HG02642 (cell line): ENCODE data around the gene BRAF.
A peak's percentile ranks its signal among the peaks of the same experiment; 100 is the strongest.
"Not testable (repeated sequence)": the region's sequence is repeated elsewhere in the genome, so short reads cannot be mapped to it uniquely, and the experiment has no call there.

Experiments
- ATAC-seq: cut with Tn5 transposase; IDR thresholded peaks from one replicate; pipeline ENCODE4 v1.9.1; 2021; ENCODE audit warnings: mild to moderate bottlenecking; ENCODE audit not compliant: unreplicated experiment, poor library complexity

BRAF gene

GRCh38 chr7:140689199-140690152 is 235.3 kb downstream of the BRAF start:
- ATAC-seq, result no peak

GRCh38 chr7:140688341-140688740 is 236.4 kb downstream of the BRAF start:
- ATAC-seq, result no peak

DNA sequence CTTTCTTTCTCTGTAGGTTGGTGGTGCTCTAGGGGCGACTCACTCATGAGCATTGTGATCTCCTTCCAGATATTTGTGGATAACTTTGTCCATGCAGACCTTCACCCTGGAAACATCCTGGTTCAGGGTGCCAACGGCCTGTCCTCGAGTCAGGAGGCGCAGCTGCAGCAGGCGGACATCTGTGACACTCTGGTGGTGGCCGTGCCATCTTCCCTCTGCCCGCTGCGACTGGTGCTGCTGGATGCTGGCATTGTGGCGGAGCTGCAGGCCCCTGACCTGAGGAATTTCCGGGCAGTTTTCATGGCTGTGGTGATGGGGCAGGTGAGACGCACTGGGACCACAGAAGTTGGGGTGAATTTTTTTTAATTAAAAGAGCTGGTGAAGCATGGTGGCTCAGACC is 237.8 kb downstream of the BRAF start:
- no peak for ATAC-seq

DNA sequence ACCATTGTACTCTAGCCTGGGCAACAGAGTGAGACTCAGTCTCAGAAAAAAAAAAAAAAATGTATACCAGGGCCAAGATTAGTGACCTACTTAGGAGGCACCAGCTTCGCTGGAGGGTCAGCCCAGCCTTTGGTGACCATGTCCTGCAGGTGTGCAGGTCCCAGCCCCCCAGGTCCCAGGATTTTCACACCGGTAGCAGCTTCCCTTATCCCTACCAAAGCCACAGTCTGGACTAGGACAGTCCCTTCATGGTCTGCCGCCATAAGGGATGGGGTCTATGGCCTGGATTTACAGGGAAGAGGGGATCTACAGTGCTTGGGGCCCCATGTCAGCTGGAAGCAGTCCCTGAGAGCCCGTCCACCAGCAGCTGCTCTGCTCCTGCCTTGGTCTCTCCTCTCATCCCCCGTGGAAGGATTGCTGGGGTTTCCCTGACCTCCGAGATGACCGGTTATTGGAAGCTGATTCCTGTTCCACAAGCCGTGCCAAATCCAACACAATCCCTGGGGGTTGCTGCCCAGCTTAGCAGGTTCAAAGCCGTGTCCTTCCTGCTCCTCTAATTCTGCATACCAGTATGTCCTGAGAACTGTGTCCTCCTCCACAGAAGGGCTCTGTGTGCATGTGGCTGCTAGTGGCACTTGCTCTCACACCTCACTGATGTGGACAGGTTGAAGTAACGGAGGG is 239.2 kb downstream of the BRAF start:
- no peak for ATAC-seq

DNA sequence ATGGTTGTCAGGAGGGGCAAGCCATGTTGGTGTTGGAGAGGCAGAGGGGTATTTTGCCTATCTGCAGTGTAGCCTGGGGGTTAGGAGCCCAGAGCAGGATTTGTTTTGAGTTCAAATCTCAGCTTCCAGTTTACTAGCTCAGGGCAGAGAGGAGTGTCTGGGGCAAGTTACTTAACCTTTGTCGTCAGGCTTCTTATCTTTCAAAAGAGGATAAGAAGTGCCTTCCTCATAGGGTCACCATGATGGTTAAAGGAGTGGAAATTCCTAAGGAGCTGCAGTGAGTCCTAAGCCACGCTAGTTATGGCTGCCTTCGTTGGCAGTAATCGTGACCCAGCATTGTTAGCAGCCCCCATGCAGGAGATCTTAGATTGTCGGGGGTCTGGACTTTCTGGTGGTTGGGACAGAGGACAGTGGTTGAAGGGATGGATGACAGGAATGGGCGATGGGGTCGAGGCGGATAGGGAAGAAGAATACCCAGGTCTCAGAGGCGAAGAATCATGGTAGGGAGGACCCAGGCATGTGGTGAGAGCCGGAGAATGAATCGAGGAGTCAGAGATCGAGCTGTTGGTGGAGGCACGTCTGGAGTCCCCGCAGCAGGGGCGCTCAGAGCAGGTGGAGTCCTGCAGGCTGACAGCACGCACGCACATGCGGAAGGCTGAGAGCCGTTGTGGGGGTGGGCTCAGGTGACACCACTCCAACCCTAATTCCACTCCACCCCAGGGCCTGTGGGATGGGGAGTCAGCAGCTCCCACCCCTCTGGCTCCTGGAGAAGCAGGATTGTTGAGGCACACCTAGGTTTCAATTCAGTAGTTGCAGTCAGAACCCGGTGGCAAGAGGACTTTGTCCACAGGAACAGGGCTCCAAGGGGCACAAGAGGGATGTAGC is 240.4 kb downstream of the BRAF start:
- no peak for ATAC-seq

GRCh38 chr7:140683657-140684056 is 241.1 kb downstream of the BRAF start:
- ATAC-seq, result no peak

DNA sequence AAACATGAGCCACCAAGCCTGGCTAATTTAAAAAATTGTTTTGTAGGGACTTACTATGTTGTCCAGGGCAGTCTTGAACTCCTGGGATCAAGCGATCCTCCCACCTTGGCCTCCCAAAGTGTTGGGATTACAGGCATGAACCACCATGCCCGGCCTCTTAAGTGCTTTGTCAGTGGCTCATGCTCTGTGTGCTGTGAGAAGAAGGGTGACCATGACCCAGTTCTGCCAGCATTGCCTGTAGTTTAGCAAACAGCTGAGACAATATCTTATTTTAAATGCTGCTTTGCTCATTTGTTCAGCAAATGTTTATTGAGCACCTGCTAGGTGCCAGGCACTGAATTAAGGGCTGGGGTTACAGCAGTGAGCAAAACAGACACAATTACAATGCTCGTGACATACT is 243.0 kb downstream of the BRAF start:
- ATAC-seq, result no peak

DNA sequence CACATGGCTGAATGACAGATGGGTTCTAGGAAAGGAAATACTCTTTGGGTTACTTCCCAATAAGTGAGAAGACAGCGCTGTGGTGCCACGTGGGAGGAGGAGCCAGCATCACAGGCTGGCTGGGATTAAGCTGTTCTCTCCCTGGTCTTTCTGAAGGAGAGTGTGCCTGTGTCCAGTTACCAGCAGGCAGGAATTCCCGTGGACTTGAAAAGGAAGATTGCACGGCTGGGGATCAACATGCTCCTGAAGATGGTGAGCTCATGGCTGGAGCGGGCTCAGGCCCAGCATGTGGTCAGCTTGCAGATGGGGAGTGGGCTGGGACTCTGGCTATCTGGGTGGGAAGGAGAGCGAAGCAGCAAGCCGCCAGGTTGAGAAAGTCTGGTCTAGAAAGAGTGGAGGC is 243.8 kb downstream of the BRAF start:
- ATAC-seq, result no peak

DNA sequence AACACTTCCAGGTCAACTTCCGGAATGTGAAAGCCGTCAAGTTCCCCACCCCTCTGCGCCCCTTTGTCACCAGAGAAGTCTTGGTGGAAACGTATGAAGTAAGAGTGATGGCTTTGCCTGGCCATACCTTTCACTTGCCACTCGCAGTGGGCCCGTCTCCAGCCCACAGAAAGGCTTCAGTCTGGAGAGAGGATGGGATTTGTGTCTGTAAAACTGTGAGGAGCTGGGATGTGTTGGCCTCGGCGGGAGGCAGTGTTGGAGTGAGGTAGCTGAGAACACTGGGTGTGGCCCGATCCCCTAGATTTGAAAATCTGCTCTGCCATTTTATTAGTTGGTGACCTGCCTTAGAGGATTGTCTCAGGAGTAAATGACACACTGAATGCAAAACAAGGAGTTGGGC is 245.5 kb downstream of the BRAF start:
- ATAC-seq, result no peak

- no peak for ATAC-seq
Observed at GRCh38 chr7:140678816-140679130, 246.0 kb downstream of the BRAF start.

GRCh38 chr7:140678081-140678815 is 246.5 kb downstream of the BRAF start:
- no peak for ATAC-seq

DNA sequence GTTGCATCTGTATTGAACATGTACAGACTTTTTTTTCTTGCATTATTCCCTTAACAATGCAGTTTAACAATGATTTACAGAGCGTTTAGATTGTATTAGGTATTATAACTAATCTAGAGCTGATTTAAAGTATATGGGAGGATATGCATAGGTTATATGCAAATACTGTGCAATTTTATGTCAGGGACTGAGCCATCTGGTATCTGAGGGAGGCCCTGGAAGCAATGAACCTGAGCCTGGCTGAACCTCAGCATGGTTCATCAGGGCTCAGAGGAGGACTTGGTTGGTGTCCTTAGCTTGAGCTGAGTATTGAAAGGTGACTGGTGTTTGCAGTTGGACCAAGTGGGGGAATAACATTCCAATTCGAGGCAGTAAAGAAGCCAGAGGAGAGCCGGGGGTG is 247.2 kb downstream of the BRAF start:
- no peak for ATAC-seq

GRCh38 chr7:140676956-140677355 is 247.8 kb downstream of the BRAF start:
- not testable (repeated sequence) for ATAC-seq

DNA sequence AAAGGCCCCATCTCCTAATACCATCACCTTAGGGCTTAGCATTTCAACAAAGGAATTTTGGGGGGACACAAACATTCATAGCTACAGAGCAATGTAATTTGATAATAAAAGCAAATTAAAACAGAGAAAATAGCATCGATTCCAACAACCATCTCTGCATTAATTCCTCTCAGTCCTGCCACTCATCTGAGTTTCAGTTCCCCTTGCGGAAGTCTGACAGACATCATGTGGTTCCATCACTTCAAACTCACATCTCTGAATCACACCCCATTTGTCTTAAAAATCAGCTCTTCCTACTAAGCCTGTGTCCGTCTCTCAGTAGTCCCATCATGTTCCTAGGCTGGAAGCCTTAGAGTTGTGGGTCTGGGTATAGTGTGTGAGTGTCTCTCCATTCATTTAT is 248.4 kb downstream of the BRAF start:
- ATAC-seq, result peak; percentile 39

DNA sequence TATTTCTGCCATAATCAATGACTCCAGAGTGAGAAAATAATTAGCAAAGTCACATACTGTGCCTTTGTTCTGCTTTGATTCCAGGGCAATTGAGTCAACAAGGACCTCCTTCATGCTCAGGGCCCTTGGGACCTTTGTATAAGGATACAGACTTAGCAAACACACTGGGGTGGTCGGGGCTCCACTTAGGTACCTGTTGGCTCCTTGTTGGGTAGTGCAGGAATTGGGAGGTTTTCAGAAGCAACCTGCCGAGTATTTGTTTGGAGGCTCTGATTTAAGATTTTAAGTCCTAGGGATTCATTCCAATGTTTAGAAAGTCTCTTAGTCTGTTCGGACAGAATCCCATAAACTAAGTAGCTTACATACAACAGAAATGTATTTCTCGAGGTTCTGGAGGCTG is 249.0 kb downstream of the BRAF start:
- ATAC-seq, result no peak

DNA sequence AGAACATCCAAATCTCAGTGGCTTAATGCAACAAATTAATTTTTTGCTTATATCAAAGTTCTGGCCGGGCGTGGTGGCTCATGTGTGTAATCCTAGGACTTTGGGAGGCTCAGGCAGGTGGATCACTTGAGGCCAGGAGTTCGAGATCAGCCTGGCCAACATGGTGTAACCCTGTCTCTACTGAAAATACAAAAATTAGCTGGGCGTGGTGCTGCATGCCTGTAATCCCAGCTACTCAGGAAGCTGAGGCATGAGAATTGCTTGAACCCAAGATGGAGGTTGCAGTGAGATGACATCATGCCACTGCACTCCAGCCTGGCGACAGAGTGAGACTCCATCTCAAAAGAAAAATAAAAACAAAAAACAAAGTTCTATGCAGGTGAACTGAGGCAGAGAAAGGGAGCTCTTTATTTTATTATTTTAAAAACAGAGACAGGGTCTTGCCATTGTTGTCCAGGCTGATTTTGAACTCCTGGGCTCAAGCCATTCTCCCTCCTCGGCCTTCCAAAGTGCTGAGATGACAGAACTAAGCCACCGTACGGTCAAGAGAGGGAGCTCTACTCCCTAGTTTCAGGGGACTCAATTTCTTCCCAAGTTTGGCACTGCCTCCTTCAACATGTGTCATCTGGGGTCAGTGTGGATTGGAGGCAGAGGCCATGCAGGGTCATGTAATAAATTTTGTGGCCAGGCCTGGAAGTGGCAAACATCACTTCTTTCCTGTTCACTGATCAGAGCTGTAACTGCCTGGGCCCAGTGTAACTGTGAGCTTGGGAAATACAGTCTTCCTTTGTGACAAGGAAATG is 249.6 kb downstream of the BRAF start:
- no peak for ATAC-seq

- peak; percentile 33 for ATAC-seq
Observed at GRCh38 chr7:140674356-140674800, 250.4 kb downstream of the BRAF start.

DNA sequence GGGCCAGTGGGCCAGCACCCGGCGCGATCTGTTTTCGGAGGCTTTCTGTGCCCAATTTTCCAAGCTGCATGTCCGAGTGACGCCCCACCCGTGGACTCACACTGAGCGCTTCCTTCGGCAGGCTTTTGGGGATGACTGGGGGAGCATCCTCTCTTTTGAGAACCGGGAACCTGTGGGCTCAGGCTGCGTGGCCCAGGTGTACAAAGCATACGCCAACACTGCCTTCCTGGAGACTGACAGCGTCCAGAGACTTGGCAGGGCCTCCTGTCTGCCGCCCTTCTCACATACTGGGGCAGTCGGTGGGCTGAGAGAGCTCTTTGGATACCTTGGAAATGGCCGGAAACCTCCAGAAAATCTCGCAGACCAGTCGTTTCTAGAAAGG is 251.0 kb downstream of the BRAF start:
- ATAC-seq, result no peak

DNA sequence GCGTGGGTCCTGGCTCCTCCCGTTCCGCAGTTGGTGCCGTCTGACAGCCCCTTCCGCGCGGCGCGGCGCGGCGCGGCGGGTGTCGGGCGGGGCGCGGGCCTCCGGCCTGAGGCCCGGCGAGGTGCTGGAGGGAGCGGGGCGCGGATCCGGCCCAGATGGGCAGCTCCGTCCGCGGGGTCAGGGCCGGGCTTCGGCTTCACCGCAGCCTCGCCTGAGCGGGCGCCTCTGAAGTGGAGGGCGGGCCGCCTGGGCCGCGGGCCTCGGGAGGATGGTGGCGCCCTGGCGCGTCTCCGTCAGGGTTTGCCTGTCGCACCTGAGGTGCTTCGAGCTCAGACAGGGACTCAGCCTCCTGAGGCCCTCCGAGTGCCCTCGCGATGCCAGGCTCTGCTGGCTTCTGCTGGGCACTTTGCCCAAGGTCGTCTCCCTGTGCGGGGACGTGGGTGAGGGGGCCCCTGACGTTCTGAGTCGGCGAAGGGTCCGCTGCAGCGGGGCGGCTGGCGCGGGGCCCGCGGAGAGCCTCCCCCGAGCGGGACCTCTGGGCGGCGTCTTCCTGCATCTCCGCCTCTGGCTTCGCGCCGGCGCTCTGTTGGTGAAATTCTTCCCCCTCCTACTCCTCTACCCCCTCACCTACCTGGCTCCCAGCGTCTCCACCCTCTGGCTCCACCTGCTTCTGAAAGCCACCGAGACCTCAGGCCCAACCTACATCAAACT is 251.5 kb downstream of the BRAF start:
- ATAC-seq, result peak; percentile 56
